OCI-M1 (cell line): ENCODE measurements around the gene UBE2E1.

Experiments
- DNase-seq: peaks from one replicate; lab custom pipeline; 2025; lab: John Stamatoyannopoulos, UW

Gene UBE2E1

DNA sequence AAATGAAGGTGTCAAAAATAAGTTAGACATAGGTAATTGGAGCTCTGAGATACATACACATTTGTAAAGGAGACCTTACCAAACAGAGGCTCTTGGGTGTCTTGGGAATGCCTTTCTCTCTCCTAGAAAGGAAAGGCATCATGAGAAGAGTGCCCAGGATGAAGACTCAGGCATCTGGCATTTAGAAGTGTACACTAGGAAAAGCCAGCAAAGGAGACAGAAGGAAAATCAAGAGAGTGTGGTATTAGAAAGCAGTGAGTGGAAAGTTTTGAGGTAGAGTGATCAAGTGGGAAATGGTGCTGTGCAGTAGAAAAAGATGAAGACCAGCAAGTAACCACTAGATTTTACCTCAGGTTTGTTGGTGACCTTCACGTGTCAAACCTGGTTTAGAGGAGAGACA lies 16.1 kb downstream of the UBE2E1 start:
- DNase-seq: no peak

DNA sequence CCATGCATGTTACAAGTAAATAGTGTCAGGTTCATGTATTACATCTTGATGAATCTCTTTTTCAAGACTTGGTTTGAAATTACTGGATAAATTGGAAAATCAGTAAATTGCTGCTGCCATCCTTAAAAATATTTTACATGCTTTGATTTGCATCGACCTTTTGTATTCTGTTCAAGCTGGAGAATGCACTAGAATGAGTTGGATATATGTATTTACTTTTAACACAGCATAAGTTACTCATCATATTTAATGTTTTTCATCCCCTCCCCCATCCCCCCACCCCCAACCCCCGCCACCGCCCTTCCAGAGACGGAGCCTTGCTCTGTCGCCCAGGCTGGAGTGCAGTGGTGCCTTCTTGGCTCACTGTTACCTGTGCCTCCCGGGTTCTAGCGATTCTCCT lies 16.8 kb downstream of the UBE2E1 start:
- no peak for DNase-seq

DNA sequence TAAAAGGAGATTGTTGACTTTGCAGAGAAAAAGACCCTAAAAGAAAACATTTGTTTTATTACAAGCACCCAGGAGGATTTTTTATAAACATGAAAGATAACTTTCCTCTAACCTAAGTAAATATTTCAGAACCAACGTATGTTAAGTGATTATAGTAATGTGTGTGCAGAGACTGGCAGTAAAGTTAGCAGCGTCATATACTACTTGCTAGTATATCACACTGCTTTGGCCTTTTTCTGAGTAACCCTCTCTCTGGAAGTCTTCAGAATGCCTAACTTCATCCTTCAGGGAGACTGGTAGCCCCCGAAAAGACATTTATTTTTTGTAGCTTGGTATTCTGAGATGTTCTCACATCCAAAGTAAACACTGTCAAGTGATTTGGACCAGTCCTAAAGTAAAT lies 17.9 kb downstream of the UBE2E1 start:
- DNase-seq: no peak

DNA sequence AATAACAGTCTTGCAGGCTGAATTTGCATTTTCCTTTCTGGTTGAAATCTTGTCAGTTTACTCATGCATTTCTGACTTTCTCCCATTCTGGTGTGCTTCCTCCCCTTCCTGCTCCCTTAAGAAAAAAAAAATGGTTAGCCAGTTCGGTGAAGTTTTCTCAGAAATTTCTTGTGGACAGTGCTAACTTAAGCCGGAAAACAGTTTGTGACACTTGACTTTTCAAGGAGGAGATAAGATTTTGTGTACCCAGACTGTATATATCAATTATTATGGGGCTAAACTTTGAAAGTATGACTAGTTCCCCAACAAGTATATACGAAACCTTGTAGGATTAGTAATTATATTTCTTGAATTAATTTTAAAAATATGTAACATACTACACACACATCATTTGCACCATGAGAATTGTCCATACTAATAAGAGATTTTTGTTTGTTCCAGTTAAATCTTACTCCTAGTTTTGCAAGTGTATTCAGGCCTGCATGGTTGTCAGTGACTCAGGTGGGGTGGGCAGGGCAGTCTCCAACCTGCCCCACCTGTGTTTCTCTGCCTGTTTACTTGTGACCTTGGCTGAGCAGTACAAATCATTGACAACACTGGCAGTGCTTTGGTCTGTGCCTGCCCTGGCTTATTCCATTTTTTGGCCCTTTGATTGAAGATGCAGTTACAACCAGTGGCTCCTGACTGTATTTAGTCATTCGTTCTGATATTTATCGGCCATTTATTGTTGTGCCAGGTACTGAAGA lies 19.1 kb downstream of the UBE2E1 start:
- DNase-seq: peak; percentile 41

DNA sequence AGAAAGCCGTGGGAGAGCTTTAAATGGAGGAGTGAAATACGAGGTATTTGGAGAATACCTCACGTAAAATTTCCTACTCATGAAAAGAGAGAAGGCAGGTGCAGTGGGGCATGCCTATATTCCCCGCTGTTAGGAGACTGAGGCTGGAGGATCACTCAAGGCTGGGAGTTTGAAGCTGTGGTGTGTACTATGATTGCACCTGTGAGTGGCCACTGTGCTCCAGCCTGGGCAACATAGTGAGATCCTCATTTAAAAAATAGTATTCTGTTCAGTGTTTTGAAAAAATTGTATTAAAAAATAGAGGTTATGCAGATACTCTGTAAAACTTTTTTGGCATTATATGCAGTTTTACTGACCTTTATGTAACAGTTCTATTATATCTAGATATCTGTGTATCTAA lies 20.0 kb downstream of the UBE2E1 start:
- no peak for DNase-seq

DNA sequence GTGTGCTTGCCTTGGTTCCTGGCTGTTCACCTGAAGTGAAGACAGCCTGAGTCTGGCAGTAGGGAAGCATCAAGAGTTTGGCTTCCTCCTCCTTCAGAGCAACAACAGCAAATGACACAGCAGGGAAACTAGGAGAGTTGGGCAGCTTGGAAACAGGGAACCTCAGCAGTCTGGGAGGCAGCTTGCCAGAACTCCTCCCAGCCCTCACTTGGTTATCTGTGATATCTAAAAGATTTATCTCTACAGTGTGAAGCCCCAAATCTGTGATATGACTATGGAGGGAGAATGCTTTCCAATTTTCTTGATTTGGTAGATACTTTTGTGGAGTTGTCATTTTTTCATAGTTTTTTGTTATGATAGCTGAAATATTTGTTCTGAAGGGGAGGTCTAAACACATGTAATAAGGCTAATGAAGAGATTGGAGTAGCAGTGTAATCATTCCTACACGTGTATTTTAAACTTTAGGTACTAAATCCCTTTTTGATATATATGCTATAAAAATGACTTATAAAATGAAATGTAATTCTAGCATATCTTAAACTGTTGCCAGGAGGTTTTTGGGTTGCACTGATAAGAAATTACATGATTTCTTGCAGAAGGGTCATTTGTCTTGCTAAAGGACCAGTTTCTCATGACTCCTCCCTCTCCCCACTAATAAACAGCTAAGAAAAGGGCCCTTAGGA lies 20.8 kb downstream of the UBE2E1 start:
- DNase-seq: peak; percentile 43

DNA sequence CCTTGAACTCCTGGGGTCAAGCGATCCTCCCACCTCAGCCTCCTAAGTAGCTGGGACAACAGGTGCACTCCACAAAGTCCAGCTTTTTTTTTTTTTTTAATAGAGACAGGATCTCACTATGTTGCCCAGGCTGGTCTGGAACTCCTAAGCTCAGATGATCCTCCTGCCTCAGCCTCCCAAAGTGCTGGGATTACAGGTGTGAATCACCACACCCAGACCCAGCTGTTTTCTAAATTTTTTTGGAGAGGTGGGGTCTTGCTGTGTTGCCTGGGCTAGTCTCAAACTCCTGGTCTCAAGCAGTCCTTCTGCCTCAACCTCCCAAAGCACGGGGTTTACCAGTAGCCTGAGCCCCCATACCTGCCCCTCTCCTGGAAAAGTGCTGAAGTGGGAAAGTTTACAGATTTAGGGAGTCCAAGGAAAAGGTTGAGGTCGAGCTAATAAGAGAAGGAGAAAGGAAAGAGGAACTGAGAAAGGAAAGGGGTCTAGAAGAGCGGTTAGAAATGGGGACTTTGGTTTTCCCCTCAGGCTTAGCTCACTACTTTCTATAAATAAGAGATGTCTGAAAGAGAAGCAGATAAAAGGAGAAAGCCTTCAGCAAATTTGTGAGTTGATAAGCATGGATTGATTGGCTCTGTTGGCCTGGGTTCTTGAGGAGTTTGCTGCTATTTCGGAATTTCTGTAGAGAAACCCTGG lies 23.6 kb downstream of the UBE2E1 start:
- peak; percentile 27 for DNase-seq

DNA sequence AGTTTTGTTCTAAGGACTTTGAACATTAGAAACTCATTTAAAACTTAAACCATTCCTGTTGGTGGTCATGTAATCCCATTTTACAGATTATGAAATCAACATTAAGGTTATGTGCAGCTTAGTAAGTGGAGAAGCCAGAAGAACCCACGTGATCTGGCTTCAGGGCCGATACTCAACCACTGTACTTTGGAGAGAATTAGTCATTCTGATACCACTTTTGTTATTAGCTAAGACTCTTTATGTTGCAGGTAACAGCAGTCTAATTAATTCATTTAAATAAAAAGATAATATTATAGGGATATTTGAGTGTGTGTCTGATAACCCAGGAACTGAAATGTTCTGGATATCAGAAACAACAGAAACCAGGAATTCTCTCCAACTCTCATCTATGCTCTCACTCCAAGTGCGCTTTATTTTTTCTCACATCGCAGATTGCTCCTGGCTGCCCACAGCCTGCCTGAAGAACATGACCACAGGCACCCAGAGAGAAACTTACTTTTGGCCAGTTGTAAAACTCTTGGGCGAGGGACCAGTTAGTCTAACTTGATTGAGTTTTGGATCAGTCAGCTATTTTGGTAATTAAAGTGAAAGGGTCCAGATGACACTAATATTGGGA lies 25.2 kb downstream of the UBE2E1 start:
- no peak for DNase-seq

DNA sequence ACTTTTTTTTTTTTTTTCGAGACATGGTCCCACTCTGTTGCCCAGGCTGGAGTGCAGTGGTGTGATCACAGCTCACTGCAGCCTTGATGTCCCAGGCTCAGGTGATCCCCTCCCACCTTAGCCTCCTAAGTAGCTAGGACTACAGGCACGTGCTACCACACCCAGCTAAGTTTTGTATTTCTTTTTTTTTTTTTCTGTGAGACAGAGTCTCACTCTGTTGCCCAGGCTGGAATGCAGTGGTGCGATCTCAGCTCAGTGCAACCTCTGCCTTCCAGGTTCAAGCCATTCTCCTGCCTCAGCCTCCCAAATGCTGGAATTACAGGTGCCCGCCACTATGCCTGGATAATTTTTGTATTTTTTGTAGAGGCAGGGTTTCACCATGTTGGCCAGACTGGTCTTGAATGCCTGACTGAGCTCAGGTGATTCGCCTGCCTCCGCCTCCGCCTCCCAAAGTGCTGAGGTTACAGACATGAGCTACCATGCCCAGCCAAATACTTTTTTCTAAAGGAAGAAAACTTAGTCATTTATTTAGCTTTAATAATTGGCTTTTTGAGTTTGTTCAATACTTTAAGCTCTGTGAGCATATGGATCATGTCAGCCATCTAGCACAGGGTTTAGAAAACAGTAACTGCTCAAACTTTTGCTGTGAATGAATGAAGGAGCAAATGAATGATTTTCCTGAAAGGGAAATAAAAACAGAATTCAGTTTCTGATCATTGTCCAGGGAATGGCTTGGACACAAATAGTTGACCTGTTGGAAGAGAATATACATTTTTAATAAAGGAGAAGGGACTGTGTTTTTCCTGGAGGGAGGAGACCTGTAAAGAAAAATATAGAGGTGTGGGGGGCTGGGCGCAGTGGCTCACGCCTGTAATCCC lies 26.0 kb downstream of the UBE2E1 start:
- no peak for DNase-seq

DNA sequence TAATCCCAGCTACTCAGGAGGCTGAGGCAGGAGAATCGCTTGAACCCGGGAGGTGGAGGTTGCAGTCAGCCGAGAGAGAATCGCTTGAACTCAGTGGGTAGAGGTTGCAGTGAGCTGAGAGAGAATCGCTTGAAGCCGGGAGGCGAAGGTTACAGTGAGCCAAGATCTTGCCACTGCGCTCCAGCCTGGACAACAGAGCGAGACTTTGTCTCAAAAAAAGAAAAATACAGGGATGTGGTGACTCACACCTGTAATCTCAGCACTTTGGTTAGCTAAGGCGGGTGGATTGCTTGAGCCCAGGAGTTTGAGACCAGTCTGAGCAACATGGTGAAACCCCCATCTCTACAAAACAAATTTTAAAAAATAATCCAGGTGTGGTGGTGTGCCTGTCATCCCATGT lies 26.8 kb downstream of the UBE2E1 start:
- no peak for DNase-seq

DNA sequence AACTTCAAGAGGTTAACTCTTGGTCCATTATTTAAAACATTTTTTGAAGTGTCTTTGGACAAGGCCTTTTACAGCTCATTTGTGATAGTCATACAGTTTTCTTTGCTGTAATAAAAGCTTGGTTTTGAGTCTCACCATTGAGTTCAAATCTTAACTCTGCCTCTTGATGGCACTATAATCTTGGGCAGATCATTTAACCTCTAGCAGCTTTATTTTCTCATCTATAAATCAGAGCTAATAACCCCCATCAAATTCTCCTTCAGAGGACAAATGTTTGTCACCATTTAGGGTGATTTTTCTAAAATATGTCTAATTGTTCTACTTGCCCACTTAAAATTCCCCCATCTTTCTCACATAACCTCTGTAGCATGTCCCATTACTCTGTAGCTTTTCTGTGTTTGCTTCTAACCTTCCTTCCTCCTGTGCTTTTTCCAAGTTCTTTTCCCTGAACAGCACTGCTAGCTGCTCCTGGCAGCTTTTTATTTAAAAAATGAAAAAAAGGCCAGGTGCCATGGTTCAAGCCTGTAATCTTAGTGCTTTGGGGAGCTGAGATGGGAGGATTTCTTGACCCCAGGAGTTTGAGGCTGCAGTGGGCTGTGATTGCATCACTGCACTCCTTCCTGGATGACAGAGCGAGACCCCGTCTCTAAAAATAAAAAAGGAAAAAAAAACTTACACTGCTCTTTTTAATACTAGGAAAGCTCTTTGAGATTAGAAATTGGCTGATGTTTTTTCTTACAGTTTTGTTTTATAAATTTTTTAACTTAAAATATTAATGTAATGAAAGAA lies 28.5 kb downstream of the UBE2E1 start:
- DNase-seq: peak; percentile 47

DNA sequence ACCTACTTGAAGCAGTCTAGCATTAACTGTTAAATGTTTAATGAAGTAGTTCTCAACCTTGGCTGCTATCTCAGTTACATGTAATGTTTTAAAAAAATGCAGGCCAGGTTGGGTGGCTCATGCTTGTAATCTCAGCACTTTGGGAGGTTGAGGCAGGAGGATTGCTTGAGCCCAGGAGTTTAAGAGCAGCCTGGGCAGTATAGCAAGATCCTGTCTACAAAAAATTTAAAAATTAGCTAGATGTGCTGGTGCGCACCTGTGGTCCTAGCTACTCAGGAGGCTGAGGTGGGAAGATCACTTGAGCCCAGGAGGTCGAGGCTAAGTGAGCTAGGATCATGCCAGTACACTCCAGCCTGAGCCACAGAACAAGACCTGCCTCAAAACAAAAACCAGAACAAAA lies 29.3 kb downstream of the UBE2E1 start:
- no peak for DNase-seq

DNA sequence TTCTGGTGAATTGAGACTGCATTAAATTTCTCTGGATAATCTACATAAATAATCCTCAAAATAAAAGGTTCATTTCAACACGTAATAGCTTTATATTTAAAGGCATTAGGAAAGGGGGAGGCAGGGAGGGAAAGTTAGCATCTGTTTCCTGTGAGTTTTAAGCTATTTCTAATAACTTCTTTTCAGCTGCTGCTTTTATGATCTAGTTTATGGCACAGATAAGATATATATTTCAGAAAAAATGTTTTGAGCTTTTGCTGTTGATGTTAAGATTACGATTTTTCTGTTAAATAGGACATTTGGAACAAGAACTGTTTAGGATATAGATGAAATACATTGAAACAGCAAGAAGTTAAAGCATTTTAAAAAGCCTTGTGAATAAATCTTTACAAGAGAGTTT lies 30.0 kb downstream of the UBE2E1 start:
- DNase-seq: no peak

DNA sequence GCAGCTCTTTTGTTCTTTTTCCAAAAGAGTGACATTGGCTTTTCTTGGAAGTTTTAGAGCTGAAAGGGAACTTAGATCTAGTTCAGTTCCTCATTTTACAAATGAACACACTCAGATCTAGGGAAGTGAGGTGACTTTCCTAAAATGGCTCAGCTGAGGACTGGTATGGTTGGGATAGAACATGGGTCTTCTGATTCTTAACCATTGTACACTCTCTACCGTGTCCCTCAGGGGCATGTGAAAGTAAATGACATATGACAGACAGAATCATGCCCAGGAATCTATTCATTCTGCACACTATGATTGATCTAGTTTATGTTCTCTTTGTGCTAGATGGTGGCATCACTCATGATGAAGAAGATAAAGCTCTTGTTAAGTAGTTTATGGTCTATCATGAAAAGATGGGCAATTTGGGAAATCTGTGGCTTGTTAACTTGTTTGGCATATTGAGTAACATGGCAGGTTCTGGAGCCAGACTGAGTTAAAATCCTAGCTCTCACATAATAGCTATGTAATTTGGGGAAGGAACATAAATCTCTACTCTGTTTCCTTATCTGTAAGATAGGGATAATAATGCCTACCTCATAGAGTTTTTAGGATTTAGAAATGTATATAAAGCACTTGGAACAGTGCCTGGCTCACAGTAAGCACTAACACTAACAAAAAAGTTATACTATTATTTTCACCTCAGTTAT lies 30.9 kb downstream of the UBE2E1 start:
- DNase-seq: peak; percentile 71

DNA sequence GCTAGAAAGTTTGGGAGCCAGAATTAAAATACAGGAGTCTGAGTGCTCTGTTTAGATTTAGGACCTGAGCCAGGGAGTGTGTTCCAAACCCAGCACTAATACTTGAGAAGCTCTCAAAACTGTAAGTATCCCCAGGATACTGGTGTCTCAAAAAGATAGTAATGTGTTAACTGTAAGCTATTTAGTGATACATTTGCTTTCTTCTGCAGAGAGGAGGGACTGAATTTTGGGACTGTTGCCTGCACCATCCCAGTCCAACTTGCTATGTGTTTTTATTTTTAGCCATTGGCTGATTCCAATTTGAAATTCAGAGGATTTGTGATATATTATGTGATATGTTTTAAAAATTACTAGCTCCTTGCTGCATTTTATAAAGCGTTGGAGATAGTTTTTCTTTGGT lies 31.5 kb downstream of the UBE2E1 start:
- no peak for DNase-seq

DNA sequence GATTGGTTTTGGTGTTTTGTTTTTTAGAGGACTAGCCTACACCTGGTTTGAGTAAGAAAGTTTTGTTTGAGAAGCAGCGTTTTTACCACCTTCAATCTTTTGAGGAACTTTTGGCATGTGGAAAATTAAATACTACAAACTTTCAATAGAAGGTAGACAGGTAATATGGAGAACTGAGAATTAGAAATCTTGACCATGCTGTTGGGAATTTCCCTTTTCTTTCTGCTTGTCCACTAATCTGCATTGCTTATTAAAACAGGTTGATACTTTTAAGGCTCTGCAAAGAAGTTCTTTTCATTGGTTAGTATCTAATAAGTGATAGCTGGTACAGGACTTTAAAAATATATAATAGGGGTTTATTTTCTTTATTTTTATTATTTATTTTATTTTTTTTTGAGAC lies 31.9 kb downstream of the UBE2E1 start:
- DNase-seq: no peak

DNA sequence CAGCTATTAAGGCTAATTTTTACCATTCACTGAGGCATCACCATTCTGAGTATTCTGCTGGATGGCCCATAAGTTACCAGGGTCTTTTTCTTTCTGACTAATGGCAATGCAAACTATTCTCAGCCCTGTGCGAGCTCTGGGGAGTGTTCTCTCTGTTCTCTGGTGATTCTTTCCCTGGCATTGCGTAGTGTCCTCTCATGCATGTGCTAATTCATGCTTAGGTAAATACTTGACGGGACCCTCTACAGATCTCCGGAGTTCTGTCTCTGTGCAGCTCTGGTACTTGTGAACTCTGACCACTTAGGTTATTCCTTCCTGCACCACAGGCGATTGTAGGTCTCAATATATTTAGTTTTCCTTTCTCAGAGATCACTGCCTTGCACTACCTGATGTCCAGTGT lies 34.8 kb downstream of the UBE2E1 start:
- DNase-seq: no peak

DNA sequence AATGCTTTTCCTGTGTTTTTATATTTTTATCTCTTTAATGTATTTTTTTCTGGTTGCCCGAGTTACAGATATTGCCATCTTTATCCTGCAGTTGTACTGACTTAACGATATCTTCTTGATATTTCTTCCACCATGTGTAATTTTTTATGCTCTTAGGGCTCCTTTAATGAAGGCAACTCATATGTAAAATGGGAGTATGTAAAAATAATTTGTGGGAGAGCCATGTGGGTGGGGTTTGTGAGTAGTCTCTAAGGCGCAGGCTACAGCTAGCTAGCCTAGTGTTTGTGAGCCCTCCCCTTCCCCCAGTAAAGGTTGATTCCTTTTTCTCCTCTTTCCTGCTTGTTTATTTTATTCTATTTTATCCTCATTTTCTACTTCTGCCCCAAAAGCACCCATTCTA lies 38.1 kb downstream of the UBE2E1 start:
- DNase-seq: no peak

DNA sequence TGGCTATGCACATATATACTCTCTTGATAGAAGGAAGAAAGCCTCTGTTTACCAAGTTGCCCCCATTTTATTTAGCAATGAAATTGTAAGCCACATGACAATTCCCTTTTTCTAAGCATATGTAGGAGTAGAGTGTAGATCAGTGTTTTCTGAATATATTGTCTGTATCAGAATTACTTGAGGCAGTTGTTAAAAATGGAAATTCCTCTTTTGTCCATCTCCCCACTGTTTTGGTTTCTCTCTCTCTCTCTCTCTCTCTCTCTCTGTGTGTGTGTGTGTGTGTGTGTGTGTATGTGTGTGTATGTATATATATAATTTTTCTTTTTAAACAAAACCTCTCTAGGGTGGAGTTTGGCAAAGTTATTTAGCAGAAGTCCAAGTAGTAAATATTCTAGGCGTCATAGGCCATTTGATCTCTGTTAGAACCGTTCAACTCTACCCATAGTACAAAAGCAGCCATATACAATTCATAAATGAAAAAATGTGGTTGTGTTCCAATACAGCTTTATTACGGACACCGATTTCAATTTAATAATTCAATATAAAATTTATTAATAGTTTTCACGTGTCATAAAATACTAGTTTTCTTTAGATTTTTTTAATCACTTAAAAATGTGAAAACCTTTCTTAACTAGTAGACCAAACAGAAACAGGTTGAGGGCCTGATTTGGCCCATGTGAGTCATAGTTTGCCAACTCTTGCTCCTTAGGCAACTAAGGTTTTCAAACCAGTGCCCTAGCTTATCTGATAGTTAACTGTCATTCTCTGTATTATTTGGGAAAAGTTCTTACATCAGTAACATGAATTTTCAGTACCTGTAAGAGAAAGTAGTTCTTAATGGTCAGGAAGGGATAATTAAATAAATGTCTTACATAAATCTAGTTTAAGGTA lies 39.8 kb downstream of the UBE2E1 start:
- peak; percentile 16 for DNase-seq
